Osteoblast (primary cell): ENCODE results near the gene UBTD1. TPM values are rescaled to one million over a fixed set of nuclear protein-coding genes. Genes with fewer than 3 reads are reported as not detected.
A peak's percentile ranks its signal among the peaks of the same experiment; 100 is the strongest.

Experiments used
- DNase-seq: peaks from one replicate; pipeline ENCODE4 v3.0.0; 2011; ENCODE audit warnings: low spot score, mixed read lengths; ENCODE audit not compliant: insufficient read length; ENCODE audit errors: missing footprints
- H2AFZ ChIP-seq: 2 replicates; pipeline ENCODE4 v1.6.0; 2011; ENCODE audit warnings: mild to moderate bottlenecking, low read length
- H3K27ac ChIP-seq: 2 replicates; pipeline ENCODE4 v1.5.1; 2011; ENCODE audit warnings: mild to moderate bottlenecking, low read depth, low read length, moderate library complexity
- H3K27me3 ChIP-seq: 2 replicates; pipeline ENCODE4 v1.6.0; 2012; ENCODE audit warnings: mild to moderate bottlenecking, control low read depth, inconsistent platforms, low read length, moderate library complexity; ENCODE audit not compliant: insufficient read depth
- H3K36me3 ChIP-seq: 2 replicates; pipeline ENCODE4 v1.5.1; 2011; ENCODE audit warnings: mild to moderate bottlenecking, low read length, control low read depth, moderate library complexity; ENCODE audit not compliant: insufficient read depth
- H3K4me1 ChIP-seq: 2 replicates; pipeline ENCODE4 v1.5.1; 2011; ENCODE audit warnings: mild to moderate bottlenecking, low read length, control low read depth, moderate library complexity; ENCODE audit not compliant: insufficient read depth
- H3K4me2 ChIP-seq: 2 replicates; pipeline ENCODE4 v1.6.0; 2011; ENCODE audit warnings: mild to moderate bottlenecking, low read length; ENCODE audit not compliant: insufficient read depth
- H3K4me3 ChIP-seq: fragments of 200-600 bp; sonication (generic); 3 replicates; pipeline ENCODE4 v1.5.1; 2012; ENCODE audit warnings: mild to moderate bottlenecking, low read length, inconsistent platforms; ENCODE audit not compliant: insufficient read depth
- H3K79me2 ChIP-seq: 2 replicates; pipeline ENCODE4 v1.6.0; 2012; ENCODE audit warnings: mild to moderate bottlenecking, low read length, control low read depth, inconsistent platforms; ENCODE audit not compliant: insufficient read depth
- H3K9me3 ChIP-seq: 2 replicates; pipeline ENCODE4 v1.5.1; 2011; ENCODE audit warnings: low read depth, low read length, control low read depth
- H4K20me1 ChIP-seq: 2 replicates; pipeline ENCODE4 v1.6.0; 2012; ENCODE audit warnings: mild to moderate bottlenecking, low read length, control low read depth; ENCODE audit not compliant: insufficient read depth
- CTCF ChIP-seq: IDR thresholded peaks from 2 replicates; pipeline ENCODE4 v1.5.1; 2011; ENCODE audit warnings: mild to moderate bottlenecking, low read depth, low read length, moderate library complexity; ENCODE audit errors: extremely low read depth
- total RNA-seq: library from RNA; depleted of rRNA; stranded (reverse); fragments of >200 nt; gene quantifications from 2 replicates; pipeline ENCODE4 v1.2.3, GENCODE V29; 2012

The UBTD1 gene
- total RNA-seq, 1 donor: 29.0 TPM

GRCh38 chr10:97459933-97460332 lies 38.8 kb upstream of the UBTD1 start:
- H3K4me3 ChIP-seq: no peak overlapping the region
- no peaks in the 10 kb centered on the region for H3K9me3 ChIP-seq
- H3K79me2 ChIP-seq: peaks cover 25% of the 10 kb centered on the region
- no peak for TF ChIP-seq CTCF
- no peaks in the 10 kb centered on the region for H3K27me3 ChIP-seq
- no peak for DNase-seq
- no peak overlapping the region for H3K4me2 ChIP-seq
- no peak overlapping the region for H3K27ac ChIP-seq
- no peak overlapping the region for H2AFZ ChIP-seq
- H3K4me1 ChIP-seq: peaks cover 4% of the 10 kb centered on the region
- H3K36me3 ChIP-seq: peaks cover 90% of the 10 kb centered on the region
- H4K20me1 ChIP-seq: peaks cover 14% of the 10 kb centered on the region

- H3K27me3 ChIP-seq: no peaks in the 10 kb centered on the region
- H2AFZ ChIP-seq: no peak overlapping the region
- H3K4me2 ChIP-seq: no peak overlapping the region
- peaks cover 89% of the 10 kb centered on the region for H3K36me3 ChIP-seq
- H3K4me3 ChIP-seq: no peak overlapping the region
- peaks cover 14% of the 10 kb centered on the region for H4K20me1 ChIP-seq
- TF ChIP-seq CTCF: no peak
- no peak overlapping the region for H3K27ac ChIP-seq
- DNase-seq: no peak
- H3K4me1 ChIP-seq: peaks cover 4% of the 10 kb centered on the region
- H3K79me2 ChIP-seq: peaks cover 9% of the 10 kb centered on the region
- H3K9me3 ChIP-seq: no peaks in the 10 kb centered on the region
These were observed 36.4 kb upstream of the UBTD1 start for GRCh38 chr10:97462309-97462708.

GRCh38 chr10:97463363-97464132 lies 35.2 kb upstream of the UBTD1 start:
- H3K4me3 ChIP-seq: no peak overlapping the region
- peaks cover 9% of the 10 kb centered on the region for H3K79me2 ChIP-seq
- peaks cover 94% of the 10 kb centered on the region for H3K36me3 ChIP-seq
- no peak overlapping the region for H3K4me2 ChIP-seq
- no peak overlapping the region for H2AFZ ChIP-seq
- H3K27ac ChIP-seq: peak overlapping the region; percentile 32
- H4K20me1 ChIP-seq: peaks cover 14% of the 10 kb centered on the region
- no peaks in the 10 kb centered on the region for H3K27me3 ChIP-seq
- peak; percentile 69 for DNase-seq
- TF ChIP-seq CTCF: peak; percentile 90
- no peaks in the 10 kb centered on the region for H3K9me3 ChIP-seq
- peaks cover 4% of the 10 kb centered on the region for H3K4me1 ChIP-seq

GRCh38 chr10:97464226-97464625 lies 34.5 kb upstream of the UBTD1 start:
- Histone ChIP-seq H3K9me3 (no peaks in the 10 kb centered on the region), H3K36me3 (peaks cover 94% of the 10 kb centered on the region), H2AFZ (no peak overlapping the region), H3K4me3 (no peak overlapping the region), H3K27me3 (no peaks in the 10 kb centered on the region), H3K4me2 (no peak overlapping the region), H3K27ac (peak overlapping the region; percentile 32), H3K79me2 (peaks cover 5% of the 10 kb centered on the region), H3K4me1 (peaks cover 4% of the 10 kb centered on the region), H4K20me1 (peaks cover 10% of the 10 kb centered on the region)
- no peak for DNase-seq
- TF ChIP-seq CTCF: no peak
